MM.1S (cell line): ENCODE results near the gene GINS2.

Source experiments
- DNase-seq: peaks from one replicate; pipeline ENCODE4 v3.0.0-alpha.2; 2015
- H2AFZ ChIP-seq: fragments of 300-600 bp; sonication (generic); 2 replicates; pipeline ENCODE4 v1.6.0; 2016; ENCODE audit warnings: antibody characterized with exemption, low read length
- H3F3A ChIP-seq: fragments of 300-600 bp; sonication (generic); 2 replicates; pipeline ENCODE4 v1.6.1; 2016; ENCODE audit warnings: mild to moderate bottlenecking, antibody characterized with exemption, low read length, moderate library complexity, mixed read lengths; ENCODE audit not compliant: insufficient read depth
- H3K27ac ChIP-seq: fragments of 300-600 bp; sonication (generic); 2 replicates; pipeline ENCODE4 v1.5.1; 2016; ENCODE audit warnings: mild to moderate bottlenecking, low read length
- H3K27me3 ChIP-seq: fragments of 300-600 bp; sonication (generic); replicated peaks from 2 replicates; pipeline ENCODE4 v1.6.0; 2016; ENCODE audit warnings: low read length; ENCODE audit not compliant: insufficient read depth
- H3K36me3 ChIP-seq: fragments of 300-600 bp; sonication (generic); replicated peaks from 2 replicates; pipeline ENCODE4 v1.6.1; 2016; ENCODE audit warnings: mild to moderate bottlenecking, low read length, mixed read lengths; ENCODE audit not compliant: insufficient read depth
- H3K4me1 ChIP-seq: fragments of 300-600 bp; sonication (generic); 2 replicates; pipeline ENCODE4 v1.6.1; 2016; ENCODE audit warnings: low read length, mixed read lengths
- H3K4me2 ChIP-seq: fragments of 300-600 bp; sonication (generic); 2 replicates; pipeline ENCODE4 v1.6.0; 2016; ENCODE audit warnings: low read depth, low read length
- H3K4me3 ChIP-seq: fragments of 300-600 bp; sonication (generic); 2 replicates; pipeline ENCODE4 v1.5.1; 2016; ENCODE audit warnings: low read length, mixed read lengths
- H3K79me2 ChIP-seq: fragments of 300-600 bp; sonication (generic); 2 replicates; pipeline ENCODE4 v1.6.1; 2016; ENCODE audit warnings: mixed run types, low read length, mixed read lengths
- H3K9ac ChIP-seq: fragments of 300-600 bp; sonication (generic); 2 replicates; pipeline ENCODE4 v1.6.1; 2016; ENCODE audit warnings: low read length, mixed read lengths
- H3K9me2 ChIP-seq: fragments of 300-600 bp; sonication (generic); replicated peaks from 2 replicates; pipeline ENCODE4 v1.6.1; 2016; ENCODE audit warnings: mild to moderate bottlenecking, low read length, mixed read lengths; ENCODE audit not compliant: insufficient read depth
- H3K9me3 ChIP-seq: fragments of 300-600 bp; sonication (generic); replicated peaks from 2 replicates; pipeline ENCODE4 v1.6.1; 2016; ENCODE audit warnings: mild to moderate bottlenecking, low read length, mixed read lengths; ENCODE audit not compliant: insufficient read depth
- H4K20me1 ChIP-seq: fragments of 300-600 bp; sonication (generic); 2 replicates; pipeline ENCODE4 v1.6.1; 2016; ENCODE audit warnings: mild to moderate bottlenecking, low read length, moderate library complexity, mixed read lengths; ENCODE audit not compliant: insufficient read depth
- EZH2 ChIP-seq: fragments of 300-600 bp; sonication (generic); optimal IDR thresholded peaks from 2 replicates; pipeline ENCODE3; 2017; ENCODE audit warnings: low read depth, mild to moderate bottlenecking, antibody characterized with exemption, low read length, mixed read lengths
- EZH2phosphoT487 ChIP-seq: fragments of 300-600 bp; sonication (generic); IDR thresholded peaks from 2 replicates; pipeline ENCODE4 v1.6.1; 2018; ENCODE audit warnings: antibody characterized with exemption, low read length
- TF ChIP-seq, protein P1 (sequence below): fragments of 300-600 bp; sonication (generic); IDR thresholded peaks from 2 replicates; pipeline ENCODE4 v1.5.1; 2016; ENCODE audit warnings: antibody characterized with exemption, low read length, mixed read lengths

The GINS2 gene

GRCh38 chr16:85664580-85665372 is 24.0 kb downstream of the GINS2 start:
- H4K20me1 ChIP-seq, result no peaks in the 10 kb centered on the region

GRCh38 chr16:85663891-85664321 is 24.8 kb downstream of the GINS2 start:
- Histone ChIP-seq H3K4me1 (no peaks in the 10 kb centered on the region), H3K36me3 (no peaks in the 10 kb centered on the region), H3K4me2 (no peak overlapping the region), H3K4me3 (no peak overlapping the region), H4K20me1 (no peaks in the 10 kb centered on the region), H3K9ac (no peak overlapping the region), H3F3A (no peaks in the 10 kb centered on the region), H3K79me2 (no peaks in the 10 kb centered on the region), H2AFZ (no peak overlapping the region), H3K9me3 (no peaks in the 10 kb centered on the region), H3K27me3 (no peaks in the 10 kb centered on the region), H3K9me2 (no peaks in the 10 kb centered on the region), H3K27ac (no peak overlapping the region)
- DNase-seq, result no peak
- TF ChIP-seq EZH2, result no peak
- no peak for TF ChIP-seq EZH2phosphoT487

More at GRCh38 chr16:85664580-85665372, 24.0 kb downstream of the GINS2 start:
- no peaks in the 10 kb centered on the region for H3K79me2 ChIP-seq
- H3K27ac ChIP-seq, result no peak overlapping the region
- DNase-seq, result no peak
- H3K9me3 ChIP-seq, result no peaks in the 10 kb centered on the region
- H2AFZ ChIP-seq, result no peak overlapping the region
- no peak overlapping the region for H3K9ac ChIP-seq
- H3F3A ChIP-seq, result no peaks in the 10 kb centered on the region
- TF ChIP-seq, protein P1, sequence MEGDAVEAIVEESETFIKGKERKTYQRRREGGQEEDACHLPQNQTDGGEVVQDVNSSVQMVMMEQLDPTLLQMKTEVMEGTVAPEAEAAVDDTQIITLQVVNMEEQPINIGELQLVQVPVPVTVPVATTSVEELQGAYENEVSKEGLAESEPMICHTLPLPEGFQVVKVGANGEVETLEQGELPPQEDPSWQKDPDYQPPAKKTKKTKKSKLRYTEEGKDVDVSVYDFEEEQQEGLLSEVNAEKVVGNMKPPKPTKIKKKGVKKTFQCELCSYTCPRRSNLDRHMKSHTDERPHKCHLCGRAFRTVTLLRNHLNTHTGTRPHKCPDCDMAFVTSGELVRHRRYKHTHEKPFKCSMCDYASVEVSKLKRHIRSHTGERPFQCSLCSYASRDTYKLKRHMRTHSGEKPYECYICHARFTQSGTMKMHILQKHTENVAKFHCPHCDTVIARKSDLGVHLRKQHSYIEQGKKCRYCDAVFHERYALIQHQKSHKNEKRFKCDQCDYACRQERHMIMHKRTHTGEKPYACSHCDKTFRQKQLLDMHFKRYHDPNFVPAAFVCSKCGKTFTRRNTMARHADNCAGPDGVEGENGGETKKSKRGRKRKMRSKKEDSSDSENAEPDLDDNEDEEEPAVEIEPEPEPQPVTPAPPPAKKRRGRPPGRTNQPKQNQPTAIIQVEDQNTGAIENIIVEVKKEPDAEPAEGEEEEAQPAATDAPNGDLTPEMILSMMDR, result no peak
- TF ChIP-seq EZH2phosphoT487, result no peak
- TF ChIP-seq EZH2, result no peak
- H3K27me3 ChIP-seq, result no peaks in the 10 kb centered on the region
- H3K4me3 ChIP-seq, result no peak overlapping the region
- H3K4me2 ChIP-seq, result no peak overlapping the region
- H3K4me1 ChIP-seq, result no peaks in the 10 kb centered on the region
- no peaks in the 10 kb centered on the region for H3K36me3 ChIP-seq
- no peaks in the 10 kb centered on the region for H3K9me2 ChIP-seq

DNA sequence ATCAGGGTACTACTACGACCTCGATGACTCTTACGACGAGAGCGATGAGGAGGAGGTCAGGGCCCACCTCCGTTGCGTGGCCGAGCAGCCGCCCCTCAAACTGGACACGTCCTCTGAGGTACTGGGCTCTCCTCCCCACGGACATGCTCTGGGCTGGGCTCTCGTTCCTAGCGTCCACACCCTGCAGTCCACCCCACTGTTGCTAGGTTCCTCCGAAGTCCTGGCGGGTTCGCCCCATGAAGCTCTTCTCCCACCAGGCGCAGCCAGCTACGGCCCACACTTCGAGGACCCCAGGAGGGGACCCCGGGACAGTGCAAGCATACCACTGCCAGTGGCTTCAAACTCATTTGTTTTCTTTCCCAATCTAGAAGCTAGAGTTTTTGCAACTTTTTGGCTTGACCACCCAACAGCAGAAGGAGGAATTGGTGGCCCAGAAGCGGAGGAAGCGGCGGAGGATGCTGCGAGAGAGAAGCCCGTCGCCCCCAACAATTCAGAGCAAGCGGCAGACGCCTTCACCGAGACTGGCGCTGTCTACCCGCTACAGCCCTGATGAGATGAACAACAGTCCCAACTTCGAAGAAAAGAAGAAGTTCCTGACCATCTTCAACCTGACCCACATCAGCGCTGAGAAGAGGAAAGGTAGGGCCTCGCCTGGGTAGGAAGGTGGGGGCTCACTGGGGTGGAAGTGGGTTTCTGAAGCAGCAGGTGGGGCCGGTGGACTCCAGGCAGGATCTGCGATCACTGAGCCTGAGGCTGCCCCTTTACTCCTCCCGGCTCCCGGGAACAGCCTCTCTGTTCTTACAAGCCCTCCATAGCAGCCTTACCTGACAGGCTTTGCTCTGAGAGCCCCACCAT is 25.6 kb downstream of the GINS2 start:
- Histone ChIP-seq H3F3A (no peaks in the 10 kb centered on the region), H3K79me2 (no peaks in the 10 kb centered on the region), H3K4me2 (no peak overlapping the region), H2AFZ (no peak overlapping the region), H4K20me1 (no peaks in the 10 kb centered on the region), H3K9me2 (no peaks in the 10 kb centered on the region), H3K27ac (no peak overlapping the region), H3K27me3 (no peaks in the 10 kb centered on the region), H3K9me3 (no peaks in the 10 kb centered on the region), H3K4me1 (no peaks in the 10 kb centered on the region), H3K9ac (no peak overlapping the region), H3K4me3 (no peak overlapping the region), H3K36me3 (no peaks in the 10 kb centered on the region)
- no peak for DNase-seq
- TF ChIP-seq, protein P1, result no peak
- TF ChIP-seq EZH2 (no peak), EZH2phosphoT487 (no peak)

- Histone ChIP-seq H3K27me3 (no peaks in the 10 kb centered on the region), H3K4me2 (no peak overlapping the region), H3K9me2 (no peaks in the 10 kb centered on the region), H4K20me1 (no peaks in the 10 kb centered on the region), H3F3A (no peaks in the 10 kb centered on the region), H3K27ac (no peak overlapping the region), H3K9me3 (no peaks in the 10 kb centered on the region), H3K79me2 (no peaks in the 10 kb centered on the region), H3K4me3 (no peak overlapping the region), H3K36me3 (no peaks in the 10 kb centered on the region), H2AFZ (no peak overlapping the region), H3K9ac (no peak overlapping the region), H3K4me1 (no peaks in the 10 kb centered on the region)
- DNase-seq, result no peak
- TF ChIP-seq, protein P1, result no peak
- no peak for TF ChIP-seq EZH2phosphoT487
Measured at GRCh38 chr16:85662482-85662812, 26.3 kb downstream of the GINS2 start.
